Activated CD8-positive, alpha-beta memory T cell treated with anti-CD3 and anti-CD28 coated beads, Interleukin-2, amount 50 U/mL, for 24 hours (primary cell): ENCODE data around the gene ANO8.

Experiments
- DNase-seq: peaks from one replicate; pipeline ENCODE4 v3.0.0-alpha.2; 2020; ENCODE audit errors: extremely low read depth

ANO8 gene

DNA sequence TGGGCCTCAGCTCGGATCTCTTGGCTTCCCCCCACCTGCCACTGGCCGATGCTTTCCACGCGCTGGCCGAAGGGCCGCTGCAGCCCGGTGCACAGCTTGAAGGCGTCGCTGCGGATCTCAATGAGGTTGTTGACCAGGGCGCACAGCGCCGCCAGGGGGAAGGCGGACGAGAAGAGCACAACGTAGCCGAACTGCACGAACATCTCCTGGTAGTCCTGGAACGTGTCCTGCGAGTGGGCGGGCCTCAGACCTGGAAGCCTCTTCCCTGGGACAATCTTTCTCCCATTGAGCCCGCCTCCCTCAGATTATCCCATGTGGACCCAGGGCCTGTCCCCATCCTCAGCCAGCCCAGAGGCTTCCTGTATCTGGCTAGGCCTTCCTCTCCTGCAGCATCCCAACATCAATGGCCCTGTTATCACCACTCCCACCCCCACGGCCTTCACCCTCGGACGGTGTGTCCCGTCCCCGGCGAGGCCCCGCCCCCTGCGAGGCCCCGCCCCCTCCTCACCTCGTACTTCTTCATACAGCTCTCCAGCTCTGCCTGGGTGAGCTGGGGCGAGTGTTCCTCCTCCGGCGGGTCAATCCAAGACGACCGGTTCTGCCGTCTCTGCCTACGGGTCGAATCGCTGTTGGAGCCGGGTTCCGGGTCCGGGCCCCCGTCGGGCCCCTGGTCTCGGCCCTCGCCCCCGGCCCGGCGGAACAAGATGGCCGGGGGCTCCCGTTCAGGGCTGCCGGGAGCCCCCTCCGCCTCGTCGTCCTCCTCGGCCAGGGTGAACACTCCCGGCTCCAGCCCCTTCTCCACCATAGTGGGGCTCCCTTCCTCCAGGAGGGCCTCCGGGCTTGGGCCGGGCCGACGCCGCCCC lies 6.8 kb downstream of the ANO8 start:
- no peak for DNase-seq

DNA sequence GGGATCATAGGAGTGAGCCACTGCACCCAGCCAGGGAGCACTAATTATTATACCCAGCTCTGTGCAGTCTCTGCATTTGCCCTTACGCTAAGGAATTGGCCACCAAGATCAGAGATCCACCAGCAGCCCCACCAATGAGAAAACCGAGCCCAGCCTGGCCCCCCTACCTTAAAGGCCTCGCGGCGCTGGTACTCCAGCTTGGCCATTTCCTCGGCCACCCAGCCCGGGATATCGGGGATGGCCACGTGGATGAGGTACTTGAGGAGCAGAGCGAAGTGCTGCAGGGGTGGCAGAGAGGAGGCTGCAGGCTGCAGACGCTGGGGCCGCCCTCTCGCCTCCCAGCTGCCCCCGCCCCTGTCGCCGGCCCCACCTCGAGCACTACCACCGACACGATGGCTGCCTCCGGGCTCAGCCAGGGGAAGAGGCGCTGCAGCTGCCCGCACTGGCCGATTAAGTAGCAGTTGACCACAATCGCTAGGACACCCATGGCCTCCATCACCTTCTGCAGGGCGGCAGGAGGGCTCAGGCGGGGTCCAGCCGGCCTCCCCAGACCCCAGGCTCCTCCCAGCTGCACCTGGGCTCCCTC lies 7.5 kb downstream of the ANO8 start:
- DNase-seq, result no peak

DNA sequence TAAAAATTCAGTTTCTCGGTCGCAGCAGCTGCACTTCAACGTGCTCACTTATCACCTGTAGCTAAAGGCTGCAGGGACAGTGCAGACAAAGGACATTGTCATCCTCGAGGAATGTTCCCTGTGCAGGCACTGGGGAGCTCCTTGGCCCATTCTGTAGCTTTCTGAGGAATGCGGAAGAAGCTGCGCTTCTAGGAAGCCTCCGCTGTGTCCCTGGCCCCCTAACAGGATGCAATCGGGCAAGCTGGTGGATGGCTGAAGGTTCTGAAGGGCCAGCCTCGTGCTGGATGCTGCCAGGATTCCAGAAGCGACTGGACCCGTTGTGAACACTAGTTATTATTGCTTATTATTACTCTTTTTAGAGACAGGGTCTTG lies 8.1 kb downstream of the ANO8 start:
- DNase-seq, result no peak

DNA sequence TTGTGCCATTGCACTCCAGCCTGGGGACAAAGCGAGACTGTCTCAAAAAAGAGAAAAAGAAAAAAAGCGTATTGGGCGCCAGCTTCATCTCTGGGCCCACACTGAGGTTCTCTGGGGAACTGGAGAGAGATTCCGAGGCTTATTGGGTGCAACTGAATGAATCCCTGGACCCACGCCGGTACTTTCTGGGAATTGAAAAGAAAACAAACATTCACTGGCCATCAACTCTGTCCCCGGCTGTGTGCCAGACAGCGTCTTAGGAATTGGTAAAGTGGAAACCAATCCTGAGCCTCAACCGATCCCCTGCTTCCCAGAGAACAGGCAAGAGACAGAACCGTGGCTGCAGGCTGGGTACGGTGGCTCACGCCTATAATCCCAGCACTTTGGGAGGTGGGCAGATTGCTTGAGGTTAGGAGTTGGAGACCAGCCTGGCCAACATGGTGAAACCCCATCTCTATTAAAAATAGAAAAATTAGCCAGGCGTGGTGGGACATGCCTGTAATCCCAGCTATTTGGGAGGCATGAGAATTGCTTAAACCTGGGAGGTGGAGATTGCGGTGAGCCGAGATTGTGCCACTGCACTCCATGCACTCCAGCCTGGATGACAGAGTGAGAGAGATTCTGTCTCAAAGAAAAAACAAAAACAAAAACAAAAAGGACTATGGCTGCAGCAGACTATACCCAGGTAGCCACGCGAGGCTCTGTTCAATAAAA lies 8.6 kb downstream of the ANO8 start:
- DNase-seq, result no peak

DNA sequence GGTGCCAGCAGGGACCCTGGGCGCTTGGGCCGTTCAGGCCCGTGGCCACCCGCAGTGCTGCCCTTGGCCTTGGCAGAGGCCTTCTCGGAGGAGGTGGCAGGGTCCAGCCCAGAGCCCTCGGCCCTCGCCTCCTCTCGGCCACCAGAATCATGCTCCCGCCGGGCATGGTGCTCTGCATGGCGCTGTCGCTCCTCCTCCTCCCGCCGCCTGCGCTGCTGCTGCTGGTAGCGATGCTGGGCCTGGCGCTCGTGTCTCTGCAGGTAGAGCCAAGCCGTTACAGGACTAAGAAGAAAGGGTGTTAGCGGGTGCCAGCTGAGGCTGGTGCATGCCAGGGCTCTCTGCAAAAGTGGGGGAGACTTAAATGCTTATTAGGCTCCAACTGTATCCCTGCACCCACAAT lies 9.5 kb downstream of the ANO8 start:
- DNase-seq, result no peak

DNA sequence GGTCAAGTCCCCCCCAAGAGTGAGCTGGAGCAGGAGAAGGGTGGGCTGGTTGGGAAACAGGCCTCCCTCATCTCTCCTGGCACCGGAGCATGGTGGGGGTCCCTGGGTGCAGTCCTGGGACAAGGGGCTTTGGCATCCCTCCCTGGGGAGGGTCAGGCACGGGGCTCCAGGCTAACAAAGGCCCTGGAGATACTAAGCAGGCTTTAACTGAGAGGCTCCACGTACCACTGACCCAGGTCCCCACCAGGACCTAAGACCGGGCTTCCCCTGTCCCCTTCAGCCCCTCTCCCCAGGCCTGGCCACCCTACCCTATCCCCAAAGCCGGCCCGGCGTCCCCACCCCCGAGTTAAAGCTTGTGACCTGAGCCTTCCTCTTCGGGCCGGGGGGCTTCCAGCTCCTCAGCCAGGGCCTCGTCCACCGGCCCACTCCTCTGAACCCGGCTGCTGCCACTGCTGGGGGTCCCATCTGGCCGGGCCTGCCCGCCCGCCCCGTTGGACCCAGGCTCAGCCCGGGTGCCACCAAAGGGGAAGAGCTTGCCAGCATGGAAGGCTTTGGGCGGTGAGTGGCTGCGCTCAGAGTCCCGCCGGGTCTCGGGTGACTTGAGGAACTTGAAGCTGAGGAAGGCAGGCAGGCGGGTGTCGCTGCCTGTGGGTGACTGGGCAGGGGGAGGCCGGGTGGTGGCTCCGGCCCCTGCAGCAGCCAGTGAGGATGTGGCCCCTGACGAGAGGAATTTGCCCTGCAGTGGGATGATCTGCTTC lies 10.1 kb downstream of the ANO8 start:
- DNase-seq, result no peak

DNA sequence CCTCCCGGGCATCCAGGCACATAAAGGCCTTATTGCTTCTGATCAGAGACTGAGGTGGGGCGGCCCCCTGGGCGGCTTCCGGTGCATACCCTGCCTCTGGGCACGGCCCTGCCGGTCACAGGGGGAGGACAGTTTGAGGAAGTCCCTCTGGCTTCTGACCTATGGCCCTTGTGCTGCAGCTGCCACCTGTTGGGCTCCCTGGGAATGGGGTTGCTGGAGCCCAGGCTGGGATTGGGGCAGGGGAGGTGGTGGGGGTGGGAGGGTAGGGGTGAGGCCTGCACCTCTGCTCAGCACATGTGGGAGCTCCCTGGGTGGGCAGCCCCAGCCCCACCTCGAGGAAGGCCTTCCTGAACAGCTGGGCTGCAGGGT lies 10.7 kb downstream of the ANO8 start:
- DNase-seq, result no peak

DNA sequence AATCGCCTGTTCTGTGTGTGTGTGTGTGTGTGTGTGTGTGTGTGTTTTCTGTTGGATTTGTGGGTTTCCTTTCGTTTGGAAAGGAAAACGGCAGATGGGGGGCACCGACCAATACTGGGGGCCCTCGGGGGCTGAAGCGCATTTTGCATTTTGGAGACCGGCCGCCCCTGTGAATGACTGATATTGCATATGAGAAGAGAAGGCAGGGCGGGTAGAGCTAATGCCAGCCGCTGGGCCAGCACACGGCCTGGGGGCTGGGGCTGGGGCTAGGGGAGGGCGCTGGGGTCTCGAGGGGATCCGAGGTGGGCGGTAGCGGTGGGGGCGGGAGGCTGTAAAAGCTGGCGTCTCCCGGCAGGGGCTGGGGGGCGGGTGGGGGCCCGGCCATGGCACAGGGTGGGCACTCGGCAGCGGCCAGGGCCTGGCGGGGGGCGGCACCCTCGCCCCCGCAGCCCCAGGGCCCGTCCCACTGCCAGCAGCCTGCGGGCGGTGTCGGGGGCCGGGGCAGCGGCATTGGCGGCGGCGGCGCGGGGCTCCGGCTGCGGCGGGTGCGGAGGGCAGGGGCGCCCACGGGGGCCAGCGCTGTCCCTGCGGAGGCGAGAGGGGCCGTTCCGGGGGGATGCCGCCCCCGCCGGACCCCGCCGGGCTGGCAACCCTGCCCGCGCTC lies 11.2 kb downstream of the ANO8 start:
- DNase-seq, result no peak

DNA sequence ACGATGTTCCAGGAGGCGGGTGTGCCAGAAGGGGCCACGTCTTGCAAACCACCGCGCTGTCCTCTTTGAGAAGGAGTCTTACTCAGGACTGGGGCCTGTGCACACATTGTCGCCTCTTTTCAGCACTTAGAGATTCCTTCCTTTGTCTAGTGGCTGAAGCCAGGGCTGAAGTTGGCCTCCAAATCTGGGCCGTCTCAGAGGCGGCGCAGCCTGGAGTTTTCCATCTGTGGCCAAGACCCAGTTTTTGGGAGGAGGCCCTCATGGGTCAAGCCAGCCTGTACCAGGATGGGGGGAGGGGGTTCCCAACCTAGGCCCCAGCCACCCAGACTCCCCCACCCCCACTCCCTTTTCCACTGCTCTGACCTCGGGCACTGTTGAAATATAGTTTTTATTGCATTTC lies 11.8 kb downstream of the ANO8 start:
- no peak for DNase-seq

DNA sequence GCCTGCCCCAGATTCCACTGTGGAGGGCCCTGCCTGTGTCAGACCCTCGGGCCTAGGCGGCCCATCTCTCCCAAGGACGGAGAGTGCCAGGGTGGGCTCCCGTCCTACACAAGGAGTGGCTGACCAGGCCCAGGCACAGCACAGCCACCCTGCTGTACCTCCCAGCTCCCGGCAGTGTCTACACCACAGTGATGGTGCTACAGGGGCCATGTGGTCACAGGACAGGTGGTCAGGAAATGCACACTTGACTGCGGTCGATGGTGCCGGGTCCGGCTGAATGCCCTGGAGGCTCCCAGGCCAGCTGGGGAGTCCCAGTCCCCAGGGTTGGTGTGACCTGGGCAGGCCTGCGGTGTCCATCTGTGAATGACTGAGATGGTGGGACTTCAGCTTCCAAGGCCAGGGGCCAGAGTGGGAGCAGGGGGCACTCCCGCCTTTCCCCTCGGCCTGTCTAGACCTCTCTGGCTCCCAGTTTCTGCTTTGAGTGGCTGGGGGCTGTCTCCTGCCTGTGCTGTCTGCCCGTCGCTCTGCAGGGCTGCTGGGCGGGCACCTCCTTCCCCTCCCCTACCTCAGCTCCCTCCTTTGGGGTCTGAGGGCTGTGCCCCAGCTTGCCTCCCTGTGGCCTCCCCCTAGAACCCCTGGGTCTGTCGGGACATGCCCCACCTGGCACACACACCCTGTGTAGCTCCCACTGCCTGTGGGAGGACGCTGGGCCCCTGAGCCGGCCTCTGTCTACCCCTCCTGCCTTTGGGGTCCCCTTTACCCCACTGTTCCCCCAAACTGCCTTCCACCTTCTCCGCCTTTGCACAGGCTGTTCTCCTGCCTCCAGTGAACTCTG lies 12.8 kb downstream of the ANO8 start:
- DNase-seq, result no peak

DNA sequence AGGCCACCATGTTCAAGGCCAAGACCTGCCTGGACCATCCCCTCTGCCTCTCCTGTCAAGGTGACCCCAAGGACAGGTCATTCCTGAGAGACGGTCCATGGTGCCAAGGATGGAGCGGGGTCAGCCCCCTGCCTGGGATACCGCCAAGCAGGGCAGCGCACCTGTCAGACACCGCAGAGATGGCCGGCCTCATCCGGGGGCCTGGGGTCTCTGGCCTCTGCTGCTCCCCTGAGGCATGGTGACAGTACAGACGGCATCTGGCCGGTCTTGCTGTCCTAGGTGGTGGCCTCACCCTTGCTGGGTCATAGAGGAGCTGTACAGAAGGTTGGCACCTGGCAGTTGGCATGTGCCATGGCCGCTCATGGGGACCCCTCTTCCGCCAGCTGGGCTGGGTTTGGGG lies 14.2 kb downstream of the ANO8 start:
- no peak for DNase-seq

DNA sequence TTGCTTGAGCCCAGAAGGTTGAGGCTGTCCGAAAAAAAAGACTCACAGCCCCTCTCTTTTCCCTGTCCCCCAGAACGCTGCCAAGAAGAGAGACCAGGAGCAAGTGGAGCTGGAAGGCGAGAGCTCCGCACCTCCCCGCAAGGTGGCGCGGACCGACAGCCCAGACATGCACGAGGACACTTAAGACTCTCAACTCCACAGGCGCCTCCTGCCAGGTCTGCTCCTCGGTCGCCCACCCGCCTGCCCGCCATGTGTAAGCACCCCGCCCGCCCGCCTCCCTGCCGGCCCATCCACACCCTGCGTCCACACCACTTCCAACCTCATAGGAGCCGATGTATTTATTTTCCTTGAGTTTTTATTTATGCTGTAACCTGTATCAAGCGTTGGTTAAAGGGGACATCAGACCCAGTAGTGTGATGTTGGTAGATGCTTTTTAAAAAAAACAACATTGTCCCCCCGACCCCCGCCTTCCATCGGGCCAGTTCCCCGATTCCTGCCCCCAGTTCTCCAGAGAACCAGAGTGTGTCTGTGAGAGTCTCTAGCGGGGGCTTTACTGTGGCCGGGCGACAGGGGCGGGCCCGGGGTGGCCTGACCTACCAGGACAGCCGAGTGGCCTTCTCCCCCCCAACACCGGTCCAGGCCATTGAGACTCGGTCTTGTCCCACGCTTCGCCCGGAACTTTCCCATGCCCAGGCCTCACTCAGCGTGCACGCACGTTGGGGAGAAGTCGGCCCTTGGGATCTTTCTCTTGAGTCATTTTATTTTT lies 15.0 kb downstream of the ANO8 start:
- DNase-seq, result no peak

DNA sequence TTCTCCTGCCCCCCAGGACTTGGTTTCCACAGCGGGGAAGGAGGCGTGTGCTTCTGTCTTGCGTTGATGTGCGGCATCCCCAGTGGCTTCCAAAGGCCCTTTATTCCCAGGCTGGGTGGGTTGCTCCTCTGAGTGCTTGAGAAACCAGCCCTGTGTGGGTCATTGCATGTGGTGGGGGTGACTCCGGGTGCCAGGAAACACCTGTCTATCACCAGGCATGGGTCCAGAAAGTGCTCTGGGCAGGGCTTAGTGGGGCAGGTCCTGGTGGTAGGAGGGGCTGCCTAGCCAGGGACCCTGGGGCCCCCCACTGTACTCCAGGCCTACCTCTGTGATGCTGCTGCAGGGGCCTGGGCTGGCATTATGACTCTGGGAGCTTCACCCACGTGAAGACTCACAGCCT lies 15.7 kb downstream of the ANO8 start:
- no peak for DNase-seq

DNA sequence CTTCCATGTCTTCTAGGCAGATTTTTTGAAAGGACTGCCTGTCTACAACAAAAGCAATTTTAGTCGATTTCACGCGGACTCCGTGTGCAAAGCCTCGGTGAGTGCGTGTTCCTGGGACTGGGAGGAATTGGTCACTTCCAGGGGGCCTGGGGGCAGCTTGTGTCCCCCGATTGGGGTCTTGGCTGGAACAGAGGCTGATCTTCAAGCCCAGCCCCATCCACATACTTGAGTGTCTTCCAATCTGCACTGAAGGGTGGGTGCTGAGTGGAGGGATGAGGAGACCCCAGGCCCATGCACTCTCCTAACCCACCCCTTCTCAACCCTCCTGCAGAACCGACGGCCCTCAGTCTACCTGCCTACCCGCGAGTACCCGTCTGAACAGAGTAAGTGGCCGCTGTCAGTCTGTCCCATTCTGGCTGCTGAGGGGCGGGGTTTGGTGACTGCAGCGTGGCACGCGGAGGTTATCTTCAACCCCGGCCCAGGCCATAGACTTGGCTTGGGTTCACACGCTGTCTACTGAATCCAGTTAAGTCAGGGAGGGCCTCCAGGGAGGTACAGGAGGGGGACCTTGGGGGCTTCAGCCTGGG lies 20.6 kb downstream of the ANO8 start:
- no peak for DNase-seq

DNA sequence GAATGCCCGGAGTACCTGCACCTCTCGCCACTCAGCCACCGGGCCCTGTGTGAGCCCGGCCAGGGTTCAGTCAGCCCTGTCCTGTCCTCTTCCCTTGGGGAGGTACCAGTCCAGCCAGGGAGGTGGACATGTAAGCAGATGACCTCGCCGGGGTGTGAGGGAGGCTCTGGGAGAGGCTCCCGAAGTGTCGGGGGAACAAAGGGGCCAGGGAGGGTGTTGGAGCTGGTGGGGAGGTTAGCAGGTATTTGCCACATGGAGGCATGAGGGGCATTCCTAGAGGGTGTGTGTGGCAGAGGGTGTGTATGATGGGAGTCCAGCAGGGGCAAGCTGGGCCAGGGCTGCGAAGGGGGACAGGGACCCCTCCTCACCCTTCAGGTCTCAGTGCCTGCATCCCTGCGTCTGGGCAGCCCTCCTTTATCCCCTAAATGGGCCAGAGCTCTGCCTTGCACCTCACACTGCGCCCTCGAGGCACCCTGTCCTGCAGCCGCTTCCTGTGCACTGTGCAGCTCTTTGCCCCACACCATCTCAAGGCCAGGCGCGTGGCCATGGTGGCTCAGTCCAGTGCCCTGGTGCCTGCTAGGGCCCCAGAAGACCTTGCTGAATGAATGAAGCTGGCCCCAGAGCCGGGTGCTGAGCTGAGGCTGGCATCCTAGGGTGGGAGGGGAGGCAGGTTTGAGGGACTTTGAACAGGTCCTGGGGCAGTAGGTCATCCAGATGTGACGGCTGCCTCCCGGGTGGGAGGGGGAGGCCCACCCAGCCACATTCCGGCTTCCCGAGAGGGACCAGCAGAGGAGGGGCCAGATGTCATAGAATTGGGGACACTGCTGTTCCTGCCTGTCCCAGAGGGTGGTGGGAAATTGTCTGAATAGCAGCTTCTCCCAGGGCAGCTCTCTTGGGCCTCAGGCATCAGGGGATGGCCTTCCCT lies 22.2 kb downstream of the ANO8 start:
- no peak for DNase-seq

DNA sequence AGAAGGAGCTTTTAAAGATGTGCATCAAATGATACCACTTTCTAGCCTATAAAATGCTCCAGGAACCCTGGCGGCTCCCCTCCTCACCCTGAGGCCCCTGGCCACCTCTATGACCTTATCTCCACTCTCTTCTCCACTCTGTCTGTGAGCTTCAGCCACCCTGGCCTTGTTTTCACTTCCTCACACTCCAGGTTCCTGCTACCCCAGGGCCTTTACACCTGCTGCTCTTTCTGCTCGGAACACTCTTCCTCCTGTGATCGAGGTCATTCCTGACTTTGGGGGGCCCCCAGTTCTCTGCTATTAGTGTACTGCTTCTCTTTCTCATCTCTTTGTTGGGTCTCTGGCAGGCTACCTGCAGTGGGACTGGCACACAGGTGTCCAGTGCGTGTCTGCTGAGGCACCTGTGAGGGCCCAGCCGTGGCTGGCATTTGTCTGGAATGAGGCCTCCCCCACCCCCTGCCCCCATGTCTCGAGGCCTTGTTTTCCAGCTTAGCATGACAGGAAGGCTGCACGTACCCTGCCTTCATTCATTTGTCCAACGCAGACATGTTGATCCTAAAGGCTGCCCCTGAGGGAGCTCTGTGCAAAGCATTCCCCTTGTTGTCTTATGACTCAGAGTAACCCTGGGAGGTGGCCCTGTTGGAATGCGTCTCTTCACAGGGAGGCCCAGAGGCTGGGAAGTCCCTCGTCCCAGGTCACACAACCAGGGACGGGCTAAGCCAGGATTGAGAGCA lies 23.0 kb downstream of the ANO8 start:
- no peak for DNase-seq

DNA sequence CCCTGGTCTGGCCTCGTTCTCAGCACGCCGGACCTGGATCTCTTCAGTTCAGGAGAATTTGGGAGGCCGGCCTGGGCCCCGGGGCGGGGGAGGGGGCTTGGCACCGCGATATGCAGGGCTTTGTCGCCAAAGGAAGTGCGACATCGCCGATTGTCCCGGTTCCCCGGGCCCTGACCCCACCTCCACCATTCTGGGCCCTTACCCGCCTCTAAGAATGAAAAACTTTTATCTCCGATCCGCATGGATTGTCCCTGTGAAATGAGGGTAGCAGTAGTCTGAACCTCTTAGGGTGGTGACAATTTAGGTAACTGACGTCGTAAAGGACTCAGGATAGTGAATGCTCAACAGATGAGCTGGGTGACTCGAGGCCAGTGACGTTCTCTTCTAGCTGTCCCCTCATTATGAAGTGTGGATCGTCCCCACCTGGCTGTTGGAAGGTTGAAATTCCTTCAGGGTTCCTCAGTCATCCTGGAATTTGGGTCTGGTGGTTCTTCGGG lies 24.6 kb downstream of the ANO8 start:
- no peak for DNase-seq
